Measurements from ENCODE around the gene BCL2.

BCL2 gene

DNA sequence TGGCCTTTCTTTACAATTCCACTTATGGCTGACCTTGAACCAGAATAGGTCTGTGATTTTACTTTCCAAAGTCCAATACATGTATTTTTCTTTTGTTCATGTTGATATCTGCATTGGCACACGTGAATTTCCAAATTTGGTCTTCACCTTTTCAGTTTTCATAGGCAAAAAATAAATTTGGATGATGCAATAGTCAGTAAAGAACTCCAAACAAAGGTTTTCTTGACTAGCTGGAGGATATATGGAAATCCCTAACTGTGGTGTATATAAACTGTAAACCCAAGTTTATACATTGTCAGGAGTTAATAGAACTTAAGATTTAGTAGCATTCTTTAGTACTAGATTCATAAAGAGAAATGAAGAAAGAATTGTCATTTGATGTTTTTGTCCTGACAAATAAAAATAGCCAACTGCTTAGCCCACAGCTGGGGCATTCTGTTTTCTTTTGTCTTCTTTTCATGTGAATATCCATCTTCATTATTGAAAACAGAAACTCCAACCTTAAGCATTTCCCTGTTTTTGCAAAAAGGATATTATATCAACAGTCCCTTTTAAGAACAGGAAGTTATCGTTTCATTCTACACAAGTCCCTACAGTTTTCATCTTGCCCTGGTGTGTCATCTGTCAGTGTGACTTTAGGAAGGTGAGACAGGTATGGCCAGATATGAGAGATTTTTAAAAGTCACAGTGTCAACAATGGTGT is 132.9 kb downstream of the BCL2 start:
- peaks cover 7% of the 10 kb centered on the region for H3K27me3 Mint-ChIP-seq (ENCODE audit: low read depth, poor library complexity)
- DNase-seq: no peak
- no peak overlapping the region for H3K27ac Mint-ChIP-seq
- peaks cover 68% of the 10 kb centered on the region for H3K4me1 Mint-ChIP-seq
- no peaks in the 10 kb centered on the region for H3K36me3 Mint-ChIP-seq (ENCODE audit: low read depth)
- H3K4me3 Mint-ChIP-seq: no peak overlapping the region
- TF ChIP-seq, protein P1, sequence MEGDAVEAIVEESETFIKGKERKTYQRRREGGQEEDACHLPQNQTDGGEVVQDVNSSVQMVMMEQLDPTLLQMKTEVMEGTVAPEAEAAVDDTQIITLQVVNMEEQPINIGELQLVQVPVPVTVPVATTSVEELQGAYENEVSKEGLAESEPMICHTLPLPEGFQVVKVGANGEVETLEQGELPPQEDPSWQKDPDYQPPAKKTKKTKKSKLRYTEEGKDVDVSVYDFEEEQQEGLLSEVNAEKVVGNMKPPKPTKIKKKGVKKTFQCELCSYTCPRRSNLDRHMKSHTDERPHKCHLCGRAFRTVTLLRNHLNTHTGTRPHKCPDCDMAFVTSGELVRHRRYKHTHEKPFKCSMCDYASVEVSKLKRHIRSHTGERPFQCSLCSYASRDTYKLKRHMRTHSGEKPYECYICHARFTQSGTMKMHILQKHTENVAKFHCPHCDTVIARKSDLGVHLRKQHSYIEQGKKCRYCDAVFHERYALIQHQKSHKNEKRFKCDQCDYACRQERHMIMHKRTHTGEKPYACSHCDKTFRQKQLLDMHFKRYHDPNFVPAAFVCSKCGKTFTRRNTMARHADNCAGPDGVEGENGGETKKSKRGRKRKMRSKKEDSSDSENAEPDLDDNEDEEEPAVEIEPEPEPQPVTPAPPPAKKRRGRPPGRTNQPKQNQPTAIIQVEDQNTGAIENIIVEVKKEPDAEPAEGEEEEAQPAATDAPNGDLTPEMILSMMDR (IDR thresholded peaks at IDR 0.05): no peak
- no peaks in the 10 kb centered on the region for H3K9me3 Mint-ChIP-seq

DNA sequence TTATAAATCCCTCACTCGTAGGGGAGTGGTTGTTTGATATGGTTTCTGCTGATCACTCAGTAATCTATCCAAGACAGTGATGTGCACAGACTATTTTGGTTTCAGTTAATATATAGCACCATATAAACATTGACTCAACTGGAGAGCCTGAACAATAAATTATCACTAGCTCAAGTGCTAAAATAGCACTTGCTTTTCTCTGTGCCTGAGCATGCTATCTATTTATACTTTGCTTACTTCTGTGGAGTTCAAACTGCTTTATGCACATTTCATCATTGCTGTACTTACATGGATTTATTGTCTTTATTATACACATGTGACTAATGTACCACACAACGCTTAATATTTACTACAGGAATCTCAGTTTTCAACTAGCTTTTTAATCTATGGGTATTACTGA is 133.6 kb downstream of the BCL2 start:
- Mint-ChIP-seq H3K4me1 (peaks cover 75% of the 10 kb centered on the region), H3K9me3 (no peaks in the 10 kb centered on the region), H3K4me3 (no peak overlapping the region), H3K36me3 (ENCODE audit: low read depth) (no peaks in the 10 kb centered on the region), H3K27ac (no peak overlapping the region), H3K27me3 (ENCODE audit: low read depth, poor library complexity) (peaks cover 7% of the 10 kb centered on the region)
- no peak for DNase-seq
- TF ChIP-seq, protein P1 (IDR thresholded peaks at IDR 0.05): no peak

DNA sequence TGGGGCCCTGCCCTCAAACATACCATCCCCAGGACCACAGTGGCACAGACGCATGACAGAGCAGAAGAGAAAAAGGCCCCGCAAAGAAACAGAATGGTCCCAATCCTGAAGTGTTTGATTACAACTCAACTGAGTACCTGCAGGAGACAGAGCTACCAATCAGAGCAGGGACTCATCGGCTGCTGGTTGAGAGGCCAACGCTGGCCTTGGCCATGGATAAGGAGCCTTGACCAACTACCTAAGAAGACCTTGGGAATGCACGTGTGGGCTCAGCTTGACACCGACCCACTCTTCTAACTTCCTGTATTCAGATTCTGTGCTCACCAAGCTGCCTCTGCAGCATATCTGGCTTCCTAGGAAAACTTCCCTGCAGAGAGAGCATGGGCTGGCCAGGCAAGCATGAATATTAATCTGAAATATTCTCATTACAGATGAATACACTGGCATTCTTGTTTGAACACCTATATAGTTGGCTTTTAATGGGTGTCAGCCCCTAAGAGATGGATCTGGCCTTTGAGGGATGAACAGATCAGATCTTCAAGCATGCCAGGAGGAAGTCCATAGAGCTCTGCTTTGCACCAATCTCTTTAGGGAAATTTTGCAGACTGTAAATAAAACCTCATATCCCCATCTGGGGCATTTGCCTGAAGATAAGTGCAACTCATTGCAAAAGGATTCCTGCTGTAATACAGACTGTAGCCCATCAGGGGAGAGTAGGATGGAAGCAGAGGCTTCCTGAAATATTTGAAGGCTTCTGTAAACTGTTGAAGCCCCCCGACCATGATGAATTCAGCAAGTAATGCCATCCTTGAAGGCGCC is 135.4 kb downstream of the BCL2 start:
- Mint-ChIP-seq H3K4me1 (peaks cover 82% of the 10 kb centered on the region), H3K9me3 (no peaks in the 10 kb centered on the region), H3K4me3 (no peak overlapping the region), H3K36me3 (ENCODE audit: low read depth) (no peaks in the 10 kb centered on the region), H3K27ac (no peak overlapping the region), H3K27me3 (ENCODE audit: low read depth, poor library complexity) (peaks cover 10% of the 10 kb centered on the region)
- TF ChIP-seq, protein P1 (IDR thresholded peaks at IDR 0.05): no peak
- DNase-seq: no peak

- Mint-ChIP-seq H3K4me3 (no peak overlapping the region), H3K9me3 (no peaks in the 10 kb centered on the region), H3K36me3 (ENCODE audit: low read depth) (no peaks in the 10 kb centered on the region), H3K4me1 (peaks cover 83% of the 10 kb centered on the region), H3K27ac (no peak overlapping the region), H3K27me3 (ENCODE audit: low read depth, poor library complexity) (peaks cover 14% of the 10 kb centered on the region)
- TF ChIP-seq, protein P1 (IDR thresholded peaks at IDR 0.05): no peak
- no peak for DNase-seq
Measured at GRCh38 chr18:63183378-63183777, 136.2 kb downstream of the BCL2 start.

GRCh38 chr18:63182861-63183260 is 136.7 kb downstream of the BCL2 start:
- Mint-ChIP-seq H3K27ac (no peak overlapping the region), H3K4me1 (peaks cover 87% of the 10 kb centered on the region), H3K4me3 (peak overlapping the region; percentile 11), H3K27me3 (ENCODE audit: low read depth, poor library complexity) (peaks cover 14% of the 10 kb centered on the region), H3K9me3 (no peaks in the 10 kb centered on the region), H3K36me3 (ENCODE audit: low read depth) (no peaks in the 10 kb centered on the region)
- TF ChIP-seq, protein P1 (IDR thresholded peaks at IDR 0.05): no peak
- DNase-seq: no peak

Measured in nephron progenitor cell (in vitro differentiated cells).